Stimulated activated CD4-positive, alpha-beta T cell treated with anti-CD3 and anti-CD28 coated beads, Interleukin-15, amount 100 ng/mL, for 1 hour (primary cell): ENCODE measurements around the gene KDF1.

ENCODE experiments used
- DNase-seq, 2 donors: peaks; one replicate each; pipeline ENCODE4 v3.0.0-alpha.2; 2020; ENCODE audit warnings: low read depth in 1 of 2, low spot score in 1 of 2

Gene KDF1

DNA sequence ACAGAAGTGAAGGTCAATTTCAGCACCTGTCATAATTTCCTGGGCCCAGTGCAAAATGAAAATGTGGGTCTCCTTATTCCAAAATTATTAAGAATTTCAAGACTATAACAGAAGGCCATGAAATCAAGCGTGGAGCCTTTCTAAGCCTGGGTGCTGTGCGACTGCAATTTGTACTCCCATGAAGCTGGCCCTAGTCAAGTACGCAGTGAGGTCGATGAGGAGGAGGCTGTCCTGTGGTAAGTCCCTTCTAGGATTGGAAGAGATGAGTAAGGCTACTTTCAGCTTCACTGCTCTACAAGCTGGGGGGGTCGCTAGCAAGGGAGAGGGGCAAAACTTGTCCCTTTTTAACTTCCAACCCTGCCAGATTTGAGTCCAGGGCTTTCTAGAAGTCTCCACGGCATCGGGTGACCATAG, 39.1 kb downstream of the KDF1 start:
- no peak for DNase-seq

DNA sequence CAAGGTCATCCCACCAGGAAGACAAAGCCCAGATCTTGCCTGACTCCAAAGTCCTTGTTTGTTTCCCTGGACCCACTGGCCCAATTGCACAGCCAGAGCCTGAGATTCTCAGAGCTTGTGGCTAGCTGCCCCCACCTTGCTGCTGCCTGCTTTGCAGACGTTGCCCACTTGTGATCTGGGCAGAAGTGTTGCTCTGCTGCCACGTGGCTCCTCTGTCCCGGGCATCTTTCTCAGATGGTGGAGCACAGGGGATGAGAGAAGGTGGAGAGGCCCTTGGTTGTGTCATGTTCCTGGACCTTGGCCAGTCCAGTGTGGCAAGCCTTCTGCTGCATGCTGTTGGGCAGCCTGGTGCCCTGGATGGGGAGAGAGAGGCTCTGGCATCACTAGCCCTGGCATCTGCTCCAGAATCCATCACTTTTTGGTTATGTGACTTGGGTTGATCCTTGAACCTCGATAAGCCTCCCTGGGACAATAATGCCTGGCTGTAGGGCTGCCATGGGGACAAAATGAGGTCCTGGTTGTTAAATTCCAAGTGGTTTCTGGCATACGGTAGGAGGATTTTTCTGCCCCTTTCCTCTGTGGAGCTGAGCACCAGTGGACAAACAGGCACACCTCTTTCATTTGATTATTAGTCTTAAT, 44.9 kb downstream of the KDF1 start:
- no peak for DNase-seq

DNA sequence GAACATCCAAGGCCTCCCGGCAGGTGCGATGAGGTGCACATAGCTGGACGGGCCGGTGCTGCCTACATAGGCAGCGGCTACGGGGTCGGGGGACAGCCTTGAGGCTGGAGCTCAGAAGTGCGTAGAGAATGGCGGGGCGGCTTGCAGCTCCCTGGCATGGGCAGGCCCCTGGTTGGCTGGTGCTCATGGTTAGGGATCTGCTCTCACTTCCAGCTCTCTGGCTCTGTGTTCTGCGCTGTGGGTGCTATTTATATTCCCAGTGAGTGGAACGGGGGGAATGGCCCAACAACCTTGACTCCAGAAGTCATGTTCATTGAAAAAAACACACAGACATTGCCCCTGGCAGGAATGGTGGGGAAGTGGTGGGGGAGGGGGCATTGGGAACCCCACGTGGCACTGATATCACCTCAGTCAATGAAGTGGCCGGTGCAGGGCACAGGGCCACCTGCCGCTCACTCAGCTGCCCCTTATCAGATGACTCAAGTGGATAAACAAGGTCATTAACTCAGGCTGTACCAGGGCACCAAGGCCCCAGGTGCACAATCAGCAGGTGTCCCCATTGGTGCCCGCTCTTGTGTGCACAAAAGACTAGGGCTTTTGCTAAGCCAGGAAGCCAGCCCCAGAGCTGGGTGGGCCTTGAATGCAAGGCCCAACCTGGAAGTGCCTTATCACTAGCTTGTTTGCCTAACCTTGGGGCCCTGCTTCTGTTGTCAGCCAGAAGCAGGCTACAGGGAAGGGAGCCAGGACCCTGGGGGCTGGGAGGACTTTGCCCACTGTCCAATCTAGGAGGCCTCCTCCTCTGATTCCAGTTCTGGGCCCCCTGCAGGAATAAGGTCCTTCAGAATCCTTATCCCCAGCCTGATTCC, 46.3 kb downstream of the KDF1 start, which contains the start of gene NR0B2:
Gene NR0B2, minus strand, starts transcription at position 222 of the 866 bp plus-strand sequence. Its CDS starts 35 bp downstream, at position 187.
- no peak for DNase-seq

DNA sequence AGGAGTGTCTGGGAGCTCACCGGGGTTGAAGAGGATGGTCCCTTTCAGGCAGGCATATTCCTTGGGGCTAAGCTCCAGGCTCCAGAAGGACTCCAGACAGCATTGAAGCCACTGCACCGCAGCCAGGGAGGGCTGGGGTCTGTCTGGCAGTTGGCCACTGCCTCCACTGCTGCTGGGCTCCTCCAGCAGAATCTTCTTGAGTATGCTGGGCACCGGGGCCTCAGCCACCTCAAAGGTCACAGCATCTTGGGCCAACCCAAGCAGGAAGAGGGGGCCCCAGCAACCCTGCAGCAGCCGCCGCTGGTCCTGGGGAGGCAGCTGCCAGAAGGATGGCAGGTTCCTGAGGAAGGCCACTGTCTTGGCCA, 46.9 kb downstream of the KDF1 start:
- DNase-seq, result no peak

DNA sequence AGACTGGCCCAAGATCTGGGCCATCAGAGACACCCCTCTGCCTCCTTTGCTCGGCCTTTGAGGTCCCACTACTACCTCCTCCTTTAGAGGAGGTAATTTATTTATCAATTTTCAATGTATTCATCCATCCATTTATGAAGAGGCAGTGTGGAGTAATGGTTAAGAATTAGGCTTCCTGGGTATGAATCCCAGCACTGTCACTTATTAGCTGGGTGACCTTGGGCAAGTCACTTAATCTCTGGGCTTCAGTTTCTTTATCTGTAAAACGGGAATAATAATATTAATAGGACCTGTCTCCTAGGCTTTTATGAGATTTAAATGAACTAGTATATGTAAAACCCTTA, 48.1 kb downstream of the KDF1 start:
- no peak for DNase-seq

DNA sequence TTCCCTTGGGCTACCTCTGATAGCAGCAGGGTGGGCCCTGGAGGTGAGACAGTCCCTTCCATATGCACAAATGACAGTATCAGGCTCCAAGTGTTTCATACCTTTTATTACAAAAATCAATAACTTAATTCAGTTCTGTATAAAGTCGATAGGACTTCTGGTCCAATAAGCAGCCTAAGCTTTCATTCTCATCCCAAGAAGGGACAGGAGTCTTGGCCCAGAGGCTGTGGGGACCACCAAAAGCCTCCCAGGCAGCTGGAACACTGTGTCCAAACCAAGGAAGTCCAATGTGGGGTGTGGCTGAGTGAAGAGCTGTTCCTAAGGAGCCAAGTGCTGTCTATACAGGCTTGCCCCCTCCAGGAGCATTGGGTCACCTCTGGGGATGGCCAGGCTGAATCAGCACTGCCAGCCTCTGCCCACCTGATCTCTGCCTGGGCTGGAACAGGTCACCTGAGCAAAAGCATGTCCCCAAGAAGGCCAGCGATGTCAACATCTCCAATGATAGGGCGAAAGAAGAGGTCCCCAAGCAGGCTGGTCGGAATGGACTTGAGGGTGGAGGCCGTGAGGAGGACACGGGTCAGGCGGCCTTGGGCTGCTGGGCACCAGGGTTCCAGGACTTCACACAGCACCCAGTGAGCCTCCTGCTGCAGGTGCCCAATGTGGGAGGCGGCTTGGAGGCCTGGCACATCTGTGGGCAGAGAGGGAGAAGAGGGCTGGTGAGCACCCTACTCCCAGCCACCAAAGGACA, 48.7 kb downstream of the KDF1 start:
- no peak for DNase-seq

DNA sequence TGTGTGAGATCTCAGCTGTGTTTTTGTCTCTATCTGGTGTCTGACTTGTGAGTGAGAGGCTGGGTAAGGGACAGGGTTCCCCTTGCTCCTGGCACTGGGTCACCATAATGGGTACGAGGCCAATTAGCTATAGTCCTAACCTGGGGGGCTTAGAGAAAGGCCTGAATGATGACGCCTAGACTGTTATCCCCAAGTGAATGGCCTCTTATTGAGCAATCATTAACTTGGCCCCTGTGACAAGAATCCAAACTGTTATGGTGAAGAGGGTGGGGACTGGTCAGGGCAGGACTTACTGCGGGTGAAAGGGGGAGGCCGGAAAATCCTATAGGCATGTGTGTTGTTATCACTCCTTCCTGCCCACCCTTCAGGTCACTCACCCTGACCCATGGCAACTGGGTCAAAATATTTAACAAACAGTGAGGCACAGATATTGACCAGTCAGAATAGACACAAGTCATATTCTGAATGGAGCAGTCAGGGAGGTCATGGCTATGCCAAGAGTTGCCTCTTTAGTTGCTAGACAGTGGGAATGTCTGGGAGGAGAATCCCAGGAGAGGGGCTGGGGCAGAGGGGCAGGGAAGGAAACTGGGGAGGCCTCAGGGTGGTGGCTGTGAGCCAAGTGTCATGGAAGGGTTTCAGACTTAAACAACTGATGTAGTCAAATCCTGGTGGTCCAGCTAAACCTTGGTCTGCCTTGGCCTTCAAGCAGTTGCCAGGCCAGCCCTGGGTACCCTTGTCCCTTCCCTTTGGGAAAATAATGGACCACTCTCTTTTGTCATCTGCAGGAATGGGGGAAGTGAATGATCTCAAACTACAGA, 49.7 kb downstream of the KDF1 start:
- no peak for DNase-seq

DNA sequence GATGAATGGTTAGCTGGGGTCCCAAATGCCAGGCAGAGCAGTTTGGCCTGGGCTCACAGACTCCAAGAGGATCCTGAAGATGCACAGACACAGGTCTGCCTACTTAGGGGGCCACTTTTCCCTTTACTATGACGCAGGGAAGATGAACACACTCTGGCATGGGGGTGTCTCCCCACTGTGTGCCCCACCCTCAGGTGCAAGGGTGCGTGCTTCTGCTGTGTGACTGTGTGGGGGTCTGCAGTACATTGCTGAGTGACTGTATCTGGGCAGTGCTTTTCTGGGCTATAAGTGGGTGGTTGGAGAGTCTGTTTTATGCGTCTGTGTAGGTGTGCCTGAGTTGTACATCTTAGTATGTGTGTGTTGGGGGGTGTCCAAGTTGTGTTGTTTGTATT, 50.3 kb downstream of the KDF1 start:
- no peak for DNase-seq

DNA sequence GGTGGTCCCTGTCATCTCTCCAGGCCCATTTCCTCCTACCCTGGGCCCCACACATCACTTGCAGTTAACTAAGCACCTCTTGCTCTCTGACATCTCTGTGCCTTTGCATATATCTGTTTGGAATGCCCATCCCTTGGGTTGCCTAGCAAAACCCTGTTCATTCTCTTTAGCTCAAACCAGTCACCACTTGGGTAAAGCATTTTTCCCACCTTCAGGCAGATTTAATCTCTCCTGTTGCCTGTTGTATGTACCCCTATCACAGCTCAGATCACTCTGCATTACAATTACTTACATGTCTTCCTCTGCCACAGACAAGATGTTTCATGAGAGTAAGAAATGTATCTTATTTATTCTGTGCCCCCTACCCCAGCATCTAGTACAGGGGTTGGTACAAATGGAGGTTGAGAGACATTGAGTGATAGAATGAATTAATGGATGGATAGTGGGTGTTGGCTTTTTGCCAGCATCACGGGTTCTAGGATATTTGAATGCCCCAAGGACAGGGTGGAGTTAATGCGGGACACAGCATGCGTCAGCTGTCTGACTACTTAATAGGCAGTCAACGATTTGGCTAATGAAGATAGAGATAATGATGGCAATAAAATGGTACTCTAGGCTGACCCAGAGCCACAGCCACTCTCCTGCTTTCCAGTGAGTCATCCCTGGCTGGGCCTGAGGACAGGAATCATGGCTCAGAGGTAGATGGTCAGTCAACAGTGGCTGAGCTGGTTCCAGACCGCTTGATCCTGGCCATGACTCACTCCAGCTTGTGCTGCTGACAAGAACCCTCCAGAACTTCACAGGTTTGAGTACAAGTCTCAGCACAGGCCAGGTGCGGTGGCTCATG, 53.0 kb downstream of the KDF1 start:
- DNase-seq, result no peak

DNA sequence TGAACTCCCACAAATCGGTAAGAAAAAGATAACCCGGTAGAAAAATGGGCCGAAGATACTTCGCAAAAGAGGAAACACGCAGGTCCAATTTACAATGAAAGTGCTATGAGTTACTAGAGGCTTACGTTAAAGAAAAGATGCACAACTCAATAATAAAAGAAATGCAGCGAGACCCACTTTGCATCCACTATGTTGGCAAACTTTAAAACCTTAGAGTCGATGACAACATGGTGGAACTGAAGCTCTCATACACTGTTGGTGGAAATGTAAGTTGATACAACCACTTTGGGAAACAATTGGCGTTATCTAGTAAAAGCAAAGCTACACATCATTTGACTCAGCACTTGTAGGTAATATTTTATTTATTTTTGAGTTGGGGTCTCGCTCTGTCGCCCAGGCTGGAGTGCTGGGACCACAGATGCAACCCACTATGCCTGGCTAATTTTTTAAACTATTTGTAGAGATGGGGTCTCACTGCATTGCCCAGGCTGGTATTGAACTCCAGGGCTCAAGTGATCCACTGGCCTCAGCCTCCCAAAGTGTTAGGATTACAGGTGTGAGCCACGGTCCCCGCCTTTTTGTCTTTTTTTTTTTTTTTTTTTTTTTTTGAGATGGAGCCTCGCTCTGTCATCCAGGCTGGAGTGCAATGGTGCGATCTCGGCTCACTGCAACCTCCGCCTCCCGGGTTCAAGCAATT, 59.3 kb downstream of the KDF1 start:
- DNase-seq, result no peak

DNA sequence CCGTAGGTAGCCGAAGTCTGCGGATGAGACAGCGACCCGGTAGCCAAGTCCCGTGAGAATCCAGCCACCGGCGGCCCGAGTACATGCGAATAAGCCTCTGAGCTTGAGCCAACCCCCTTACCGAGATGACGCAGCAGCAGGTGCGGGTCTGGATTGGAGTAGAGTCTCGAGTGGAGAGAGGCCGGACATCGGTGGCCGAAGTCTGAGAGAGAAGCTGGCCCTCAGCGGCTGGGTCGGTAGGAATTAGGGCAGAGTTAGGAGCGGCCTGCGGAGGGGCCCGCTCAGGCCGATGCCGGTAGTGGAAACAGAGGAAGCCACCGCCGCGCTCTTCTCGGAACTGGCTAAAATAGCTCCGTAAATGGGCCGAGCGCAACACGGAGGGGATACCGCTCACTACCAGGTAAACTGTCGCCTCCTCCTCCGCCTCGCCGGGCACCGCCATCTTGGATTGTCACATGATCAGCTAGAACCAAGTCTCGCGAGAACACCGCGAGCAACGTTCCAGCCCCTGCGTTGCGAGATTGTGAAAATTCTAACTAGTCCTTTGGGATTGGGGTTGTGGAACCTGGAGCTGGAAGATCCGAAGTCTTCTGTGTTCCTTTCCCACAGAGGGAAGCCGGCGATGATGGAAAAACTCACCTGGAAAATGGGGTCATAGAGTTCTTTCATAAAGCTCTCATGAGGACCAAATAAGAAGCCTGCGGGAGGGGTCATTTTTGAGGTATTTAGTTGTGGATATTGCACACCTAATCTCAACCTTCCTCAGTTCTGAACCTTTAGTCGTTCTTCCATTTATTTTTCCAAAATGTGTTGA, 60.1 kb downstream of the KDF1 start, which contains the start of gene GPATCH3:
Gene GPATCH3, minus strand, starts transcription at position 467 of the 814 bp plus-strand sequence. Its CDS starts 25 bp downstream, at position 442.
- DNase-seq, result peak; percentile 69 to 72
